ENCODE measurements around the gene PLXDC2. TPM values are rescaled to one million over a fixed set of nuclear protein-coding genes. Genes with fewer than 3 reads are reported as not detected.

Gene PLXDC2
- total RNA-seq, 1 experiment from 2014 or later = 0.20 TPM

- Histone ChIP-seq H3K4me3 (replicated peaks in 1 of 2; ENCODE audit: low read depth in 1 of 2, low read length in 2 of 2) (no peak overlapping the region), H3K4me2 (ENCODE audit: low read length) (no peak overlapping the region), H3K4me1 (ENCODE audit: control insufficient read depth in 1 of 2, insufficient read depth in 2 of 2, low read length in 2 of 2) (no peaks in the 10 kb centered on the region), H3K27ac (ENCODE audit: low read depth, low read length) (no peak overlapping the region), H4K20me1 (ENCODE audit: insufficient read depth) (no peaks in the 10 kb centered on the region), H2AFZ (ENCODE audit: low read depth, low read length, poor library complexity, severe bottlenecking) (no peak overlapping the region), H3K36me3 (ENCODE audit: control insufficient read depth in 1 of 2, insufficient read depth in 2 of 2, low read length in 2 of 2) (no peaks in the 10 kb centered on the region), H3K9ac (ENCODE audit: low read length) (no peak overlapping the region), H3K27me3 (ENCODE audit: insufficient read depth, low read length) (no peaks in the 10 kb centered on the region), H3K79me2 (ENCODE audit: insufficient read depth, low read length) (no peaks in the 10 kb centered on the region), H3K9me2 (ENCODE audit: insufficient read depth) (no peaks in the 10 kb centered on the region), H3K9me3 (ENCODE audit: control insufficient read depth in 1 of 2, insufficient read depth in 1 of 2, low read depth in 1 of 2, low read length in 2 of 2) (peaks cover 3 to 22% of the 10 kb centered on the region in 2 experiments; a peak in 3 of 4 replicates)
- RAD21 ChIA-PET (ENCODE audit: low non-redundant PET in 1 of 2, low total read pairs in 2 of 2, uncharacterized antibody in 2 of 2, unreplicated experiment in 2 of 2) = no interaction called here
- TF ChIP-seq YY1 (IDR thresholded peaks at IDR 0.05; ENCODE audit: extremely low read depth, insufficient replicate concordance, low read depth, low read length) (no peak), EZH2phosphoT487 (IDR thresholded peaks at IDR 0.05; ENCODE audit: borderline replicate concordance) (no peak), EZH2 (IDR thresholded peaks at IDR 0.05) (no peak), ZBTB33 (IDR thresholded peaks at IDR 0.05; ENCODE audit: extremely low read depth, insufficient replicate concordance, low read length) (no peak), SP1 (IDR thresholded peaks at IDR 0.05; ENCODE audit: low read depth) (no peak), POLR2AphosphoS5 (IDR thresholded peaks at IDR 0.05; ENCODE audit: low read depth, low read length) (no peak), FOSL1 (IDR thresholded peaks at IDR 0.05; ENCODE audit: low read depth) (no peak), CBX3 (IDR thresholded peaks at IDR 0.05; ENCODE audit: low read depth) (no peak), ZNF274 (IDR thresholded peaks at IDR 0.05; ENCODE audit: low read depth, low read length) (no peak), SIN3A (IDR thresholded peaks at IDR 0.05; ENCODE audit: low read depth) (no peak), ZFX (IDR thresholded peaks at IDR 0.05) (no peak)
- no TSS peak for BruUV-seq (replicated peaks)
- DNase-seq (ENCODE audit: low read depth, low spot score) = no peak
- CTCF ChIA-PET = no interaction called here
- ATAC-seq = no peak
- intact Hi-C loops (cut with micrococcal nuclease) = no loop called here
- POLR2A ChIA-PET = no interaction called here
Measured at GRCh38 chr10:19917751-19918478, 101.7 kb downstream of the PLXDC2 start.

Data from HCT116 (cell line).